Loucy (cell line): ENCODE data around the gene NPIPA5.
"Not testable (repeated sequence)": the region's sequence is repeated elsewhere in the genome, so short reads cannot be mapped to it uniquely, and the experiment has no call there.

Experiments used
- CTCF ChIP-seq: fragments of 200-600 bp; sonication (generic); conservative IDR thresholded peaks from 2 replicates; pipeline ENCODE4 v1.5.1; 2014; ENCODE audit warnings: mild to moderate bottlenecking, antibody characterized with exemption, low read length
- EZH2phosphoT487 ChIP-seq: fragments of 200-600 bp; IDR thresholded peaks from 2 replicates; pipeline ENCODE4 v1.6.1; 2018; ENCODE audit warnings: antibody characterized with exemption, mild to moderate bottlenecking, moderate library complexity, borderline replicate concordance

GRCh38 chr16:15330978-15331377, 47.1 kb downstream of the NPIPA5 start:
- not testable (repeated sequence) for TF ChIP-seq CTCF, EZH2phosphoT487
